Activated CD8-positive, alpha-beta T cell treated with anti-CD3 and anti-CD28 coated beads, Interleukin-2, amount 10 ng/mL, durations not matched to agents 7 days and 5 days (primary cell): ENCODE measurements around the gene JDP2. TPM values are rescaled to one million over a fixed set of nuclear protein-coding genes. Genes with fewer than 3 reads are reported as not detected.
"Not testable (repeated sequence)": the region's sequence is repeated elsewhere in the genome, so short reads cannot be mapped to it uniquely, and the experiment has no call there.

ENCODE experiments used
- ATAC-seq: fragments of 150-1000 bp; cut with Tn5 transposase; one replicate; pipeline ENCODE4 v1.10.0; 2021; ENCODE audit warnings: moderate library complexity
- CTCF ChIA-PET: fragments of 350-600 bp; sonication (Branson Sonifier 250); formaldehyde crosslinking; loops from one replicate; lab custom pipeline; 2021; ENCODE audit warnings: antibody characterized with exemption; lab: Charles Lee
- POLR2A ChIA-PET: fragments of 350-600 bp; sonication (Branson Sonifier 250); formaldehyde crosslinking; loops from one replicate; lab custom pipeline; 2021; ENCODE audit warnings: antibody characterized with exemption; lab: Charles Lee
- DNase-seq: peaks from one replicate; pipeline ENCODE4 v3.0.0-alpha.2; 2020
- H3K27ac Mint-ChIP-seq: one replicate; pipeline ENCODE4 v1.8.0; 2021; ENCODE audit warnings: mild to moderate bottlenecking, mixed read lengths
- H3K27me3 Mint-ChIP-seq: one replicate; pipeline ENCODE4 v1.8.0; 2021; ENCODE audit warnings: low read depth, mixed read lengths
- H3K36me3 Mint-ChIP-seq: one replicate; pipeline ENCODE4 v1.8.0; 2021; ENCODE audit warnings: low read depth, mixed read lengths
- H3K4me1 Mint-ChIP-seq: one replicate; pipeline ENCODE4 v1.8.0; 2021; ENCODE audit warnings: low read depth, mixed read lengths
- H3K4me3 Mint-ChIP-seq: one replicate; pipeline ENCODE4 v1.8.0; 2021; ENCODE audit warnings: mild to moderate bottlenecking, mixed read lengths
- H3K9me3 Mint-ChIP-seq: one replicate; pipeline ENCODE4 v1.8.0; 2022; ENCODE audit warnings: mixed read lengths; ENCODE audit not compliant: insufficient read depth
- total RNA-seq, 2 experiments: library from RNA; stranded (reverse); gene quantifications; one replicate each; pipeline ENCODE4 v1.2.3, GENCODE V29; 2021

Gene JDP2
- total RNA-seq, 2 experiments from 2014 or later: 0.71 to 1.4 TPM

GRCh38 chr14:75459099-75459741, 31.4 kb downstream of the JDP2 start:
- peak; percentile 61 for ATAC-seq
- no peaks in the 10 kb centered on the region for H3K27me3 Mint-ChIP-seq
- ChIA-PET CTCF (interaction anchor here (0.9 kb wide), 1 partner anchor 30 kb away, joined by 3 read pairs; no protein-coding TSS in a partner anchor), POLR2A (no interaction called here)
- peak overlapping the region; percentile 82 for H3K27ac Mint-ChIP-seq
- H3K4me1 Mint-ChIP-seq: peaks cover 12% of the 10 kb centered on the region
- no peak overlapping the region for H3K4me3 Mint-ChIP-seq
- peak; percentile 44 for DNase-seq
- H3K36me3 Mint-ChIP-seq: no peaks in the 10 kb centered on the region
- no peaks in the 10 kb centered on the region for H3K9me3 Mint-ChIP-seq

GRCh38 chr14:75459791-75460190, 32.0 kb downstream of the JDP2 start:
- Mint-ChIP-seq H3K9me3 (no peaks in the 10 kb centered on the region), H3K36me3 (no peaks in the 10 kb centered on the region), H3K27me3 (no peaks in the 10 kb centered on the region), H3K4me1 (peaks cover 12% of the 10 kb centered on the region), H3K4me3 (no peak overlapping the region), H3K27ac (no peak overlapping the region)
- ChIA-PET POLR2A (no interaction called here), CTCF (no interaction called here)
- DNase-seq: no peak
- no peak for ATAC-seq

- CTCF ChIA-PET: no interaction called here
- no peak overlapping the region for H3K27ac Mint-ChIP-seq
Measured at GRCh38 chr14:75460394-75460793, 32.6 kb downstream of the JDP2 start.

GRCh38 chr14:75461303-75461702, 33.5 kb downstream of the JDP2 start:
- CTCF ChIA-PET: interaction anchor here (2.0 kb wide), 1 partner anchor 27 kb away, joined by 9 read pairs; no protein-coding TSS in a partner anchor
- Mint-ChIP-seq H3K36me3 (no peaks in the 10 kb centered on the region), H3K4me1 (peaks cover 16% of the 10 kb centered on the region), H3K27me3 (no peaks in the 10 kb centered on the region), H3K4me3 (no peak overlapping the region), H3K9me3 (no peaks in the 10 kb centered on the region), H3K27ac (no peak overlapping the region)
- no peak for DNase-seq
- no peak for ATAC-seq
- POLR2A ChIA-PET: no interaction called here

More at GRCh38 chr14:75460394-75460793, 32.6 kb downstream of the JDP2 start:
- Mint-ChIP-seq H3K36me3 (no peaks in the 10 kb centered on the region), H3K9me3 (no peaks in the 10 kb centered on the region), H3K4me1 (peaks cover 12% of the 10 kb centered on the region), H3K4me3 (no peak overlapping the region), H3K27me3 (no peaks in the 10 kb centered on the region)
- DNase-seq (no peak), ATAC-seq (no peak)
- POLR2A ChIA-PET: no interaction called here

GRCh38 chr14:75461755-75462349, 34.0 kb downstream of the JDP2 start:
- no peak for ATAC-seq
- no peak overlapping the region for H3K4me3 Mint-ChIP-seq
- H3K9me3 Mint-ChIP-seq: no peaks in the 10 kb centered on the region
- no peak overlapping the region for H3K27ac Mint-ChIP-seq
- ChIA-PET CTCF (interaction anchor here (1.1 to 2.0 kb wide), 2 partner anchors 8 to 26 kb away, joined by 3 to 9 read pairs; no protein-coding TSS in a partner anchor), POLR2A (no interaction called here)
- H3K4me1 Mint-ChIP-seq: peaks cover 20% of the 10 kb centered on the region
- H3K36me3 Mint-ChIP-seq: no peaks in the 10 kb centered on the region
- no peaks in the 10 kb centered on the region for H3K27me3 Mint-ChIP-seq
- DNase-seq: no peak

- Mint-ChIP-seq H3K4me3 (no peak overlapping the region), H3K4me1 (peaks cover 10% of the 10 kb centered on the region), H3K36me3 (no peaks in the 10 kb centered on the region), H3K9me3 (no peaks in the 10 kb centered on the region), H3K27ac (no peak overlapping the region), H3K27me3 (no peaks in the 10 kb centered on the region)
- DNase-seq (no peak), ATAC-seq (no peak)
- POLR2A ChIA-PET: no interaction called here
- CTCF ChIA-PET: interaction anchor here (1.1 kb wide), 1 partner anchor 23 kb away, joined by 3 read pairs; no protein-coding TSS in a partner anchor
Measured at GRCh38 chr14:75464626-75465025, 36.8 kb downstream of the JDP2 start.

GRCh38 chr14:75467763-75468162, 39.9 kb downstream of the JDP2 start:
- Mint-ChIP-seq H3K9me3 (no peaks in the 10 kb centered on the region), H3K27me3 (no peaks in the 10 kb centered on the region), H3K36me3 (no peaks in the 10 kb centered on the region), H3K4me3 (no peak overlapping the region), H3K27ac (no peak overlapping the region), H3K4me1 (peaks cover 8% of the 10 kb centered on the region)
- ChIA-PET POLR2A (no interaction called here), CTCF (no interaction called here)
- ATAC-seq (no peak), DNase-seq (no peak)

GRCh38 chr14:75469164-75469563, 41.3 kb downstream of the JDP2 start:
- DNase-seq: no peak
- ATAC-seq: no peak
- Mint-ChIP-seq H3K4me3 (no peak overlapping the region), H3K36me3 (no peaks in the 10 kb centered on the region), H3K27me3 (no peaks in the 10 kb centered on the region), H3K27ac (no peak overlapping the region), H3K9me3 (no peaks in the 10 kb centered on the region), H3K4me1 (peaks cover 8% of the 10 kb centered on the region)
- ChIA-PET CTCF (interaction anchor here (0.8 to 1.4 kb wide), 2 partner anchors 21 to 33 kb away, joined by 3 to 4 read pairs; no protein-coding TSS in a partner anchor), POLR2A (no interaction called here)

GRCh38 chr14:75469606-75470237, 41.9 kb downstream of the JDP2 start:
- peaks cover 8% of the 10 kb centered on the region for H3K4me1 Mint-ChIP-seq
- H3K9me3 Mint-ChIP-seq: no peaks in the 10 kb centered on the region
- H3K27ac Mint-ChIP-seq: no peak overlapping the region
- POLR2A ChIA-PET: no interaction called here
- DNase-seq (no peak), ATAC-seq (no peak)
- no peaks in the 10 kb centered on the region for H3K27me3 Mint-ChIP-seq
- no peak overlapping the region for H3K4me3 Mint-ChIP-seq
- H3K36me3 Mint-ChIP-seq: no peaks in the 10 kb centered on the region
- CTCF ChIA-PET: no interaction called here

GRCh38 chr14:75470238-75470797, 42.5 kb downstream of the JDP2 start:
- Mint-ChIP-seq H3K9me3 (no peaks in the 10 kb centered on the region), H3K36me3 (no peaks in the 10 kb centered on the region), H3K4me1 (peaks cover 8% of the 10 kb centered on the region), H3K4me3 (no peak overlapping the region), H3K27ac (no peak overlapping the region), H3K27me3 (no peaks in the 10 kb centered on the region)
- POLR2A ChIA-PET: no interaction called here
- DNase-seq: no peak
- CTCF ChIA-PET: no interaction called here
- no peak for ATAC-seq

GRCh38 chr14:75471059-75471458, 43.2 kb downstream of the JDP2 start:
- no peaks in the 10 kb centered on the region for H3K36me3 Mint-ChIP-seq
- CTCF ChIA-PET: no interaction called here

GRCh38 chr14:75474127-75474526, 46.3 kb downstream of the JDP2 start:
- POLR2A ChIA-PET, H3K27ac Mint-ChIP-seq, H3K9me3 Mint-ChIP-seq, H3K36me3 Mint-ChIP-seq, H3K27me3 Mint-ChIP-seq, H3K4me3 Mint-ChIP-seq, DNase-seq, H3K4me1 Mint-ChIP-seq, ATAC-seq: not testable (repeated sequence)
- CTCF ChIA-PET: interaction anchor here (1.0 kb wide), 1 partner anchor 23 kb away, joined by 3 read pairs; no protein-coding TSS in a partner anchor

More at GRCh38 chr14:75471059-75471458, 43.2 kb downstream of the JDP2 start:
- Mint-ChIP-seq H3K4me1 (peaks cover 5% of the 10 kb centered on the region), H3K4me3 (no peak overlapping the region), H3K27me3 (peaks cover 2% of the 10 kb centered on the region), H3K27ac (no peak overlapping the region), H3K9me3 (no peaks in the 10 kb centered on the region)
- POLR2A ChIA-PET: no interaction called here
- ATAC-seq (no peak), DNase-seq (no peak)
